GM21717 (cell line): ENCODE results near the gene BCL2L14.
"Not testable (repeated sequence)": the region's sequence is repeated elsewhere in the genome, so short reads cannot be mapped to it uniquely, and the experiment has no call there.

Experiments
- ATAC-seq: cut with Tn5 transposase; IDR thresholded peaks from one replicate; pipeline ENCODE4 v1.9.1; 2021; ENCODE audit warnings: mild to moderate bottlenecking, moderate library complexity; ENCODE audit not compliant: unreplicated experiment

The BCL2L14 gene

GRCh38 chr12:12098691-12099015, 27.9 kb downstream of the BCL2L14 start:
- no peak for ATAC-seq

DNA sequence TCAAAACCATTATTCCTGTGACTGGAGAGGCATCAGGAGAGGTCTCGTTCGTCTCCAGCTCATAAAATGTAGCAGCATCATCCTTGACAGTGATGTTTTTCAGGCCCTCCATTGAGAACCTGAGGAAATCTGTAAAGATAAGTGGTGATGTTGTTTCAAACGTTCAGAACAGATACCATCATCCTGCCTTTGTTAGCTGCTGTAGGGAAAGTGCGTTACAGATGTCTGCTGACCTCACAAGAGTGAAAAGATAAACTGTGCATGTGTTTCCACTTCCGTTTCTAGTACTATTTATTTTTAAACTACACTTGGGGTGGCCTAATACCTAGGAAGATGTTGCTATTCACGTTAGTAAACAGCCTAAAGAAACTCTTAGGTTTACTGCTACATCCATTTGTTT, 28.4 kb downstream of the BCL2L14 start:
- no peak for ATAC-seq

GRCh38 chr12:12107678-12108077, 36.9 kb downstream of the BCL2L14 start:
- ATAC-seq: no peak

- no peak for ATAC-seq
These were observed 37.8 kb downstream of the BCL2L14 start for GRCh38 chr12:12108441-12109058.

DNA sequence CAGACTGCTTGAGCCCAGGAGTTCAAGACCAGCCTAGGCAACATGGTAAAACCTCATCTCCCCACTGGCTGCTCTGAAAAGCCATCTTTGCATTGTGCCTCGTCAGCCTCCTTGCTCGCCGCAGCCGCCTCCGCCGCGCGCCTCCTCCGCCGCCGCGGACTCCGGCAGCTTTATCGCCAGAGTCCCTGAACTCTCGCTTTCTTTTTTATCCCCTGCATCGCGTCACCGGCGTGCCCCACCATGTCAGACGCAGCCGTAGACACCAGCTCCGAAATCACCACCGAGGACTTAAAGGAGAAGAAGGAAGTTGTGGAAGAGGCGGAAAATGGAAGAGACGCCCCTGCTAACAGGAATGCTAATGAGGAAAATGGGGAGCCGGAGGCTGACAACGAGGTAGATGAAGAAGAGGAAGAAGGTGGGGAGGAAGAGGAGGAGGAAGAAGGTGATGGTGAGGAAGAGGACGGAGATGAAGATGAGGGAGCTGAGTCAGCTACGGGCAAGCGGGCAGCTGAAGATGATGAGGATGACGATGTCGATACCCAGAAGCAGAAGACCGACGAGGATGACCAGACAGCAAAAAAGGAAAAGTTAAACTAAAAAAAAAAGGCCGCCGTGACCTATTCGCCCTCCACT, 40.3 kb downstream of the BCL2L14 start:
- ATAC-seq: not testable (repeated sequence)

DNA sequence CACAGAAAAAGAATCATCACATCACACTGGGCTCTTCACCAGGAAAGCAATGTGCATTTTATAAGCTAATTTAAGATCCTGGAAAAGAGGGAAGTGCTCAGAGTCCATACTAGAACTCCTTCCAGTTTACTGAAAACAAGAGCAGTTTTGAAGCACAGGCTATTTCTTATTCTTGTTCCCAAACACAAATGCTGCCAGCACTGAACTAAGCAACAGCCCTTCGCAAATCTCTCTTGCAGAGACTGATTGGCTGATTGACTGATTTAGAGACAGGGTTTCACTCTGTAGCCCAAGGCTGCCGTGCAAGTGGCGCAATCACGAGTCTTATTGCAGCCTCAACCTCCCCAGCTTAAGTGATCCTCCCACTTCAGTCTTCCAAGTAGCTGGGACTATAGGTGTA, 44.8 kb downstream of the BCL2L14 start:
- ATAC-seq: no peak

- no peak for ATAC-seq
These were observed 45.9 kb downstream of the BCL2L14 start for GRCh38 chr12:12116677-12117076.

- no peak for ATAC-seq
These were observed 50.3 kb downstream of the BCL2L14 start for GRCh38 chr12:12121061-12121460.

- ATAC-seq: no peak
These were observed 52.4 kb downstream of the BCL2L14 start for GRCh38 chr12:12123036-12123604.

- ATAC-seq: no peak
These were observed 55.8 kb downstream of the BCL2L14 start for GRCh38 chr12:12126551-12126950.

GRCh38 chr12:12127304-12127703, 56.6 kb downstream of the BCL2L14 start:
- no peak for ATAC-seq

DNA sequence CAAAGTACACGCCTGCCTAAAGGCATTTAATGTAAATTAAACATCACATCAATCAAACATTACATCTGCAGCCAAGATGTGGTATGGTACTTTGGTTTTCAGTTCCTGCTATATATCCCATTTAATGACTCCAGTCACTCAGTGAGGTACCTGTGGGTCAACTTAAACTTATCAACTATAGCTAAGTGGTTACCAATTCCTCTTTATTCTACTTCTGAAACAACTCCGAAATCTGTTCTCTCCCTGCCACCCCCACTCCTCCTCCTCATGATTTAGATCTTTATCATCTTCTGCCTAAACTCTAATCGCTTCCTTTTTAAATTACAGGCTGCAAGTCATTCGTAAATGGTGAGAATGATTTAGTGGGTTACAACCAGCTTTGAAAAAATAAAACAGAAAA, 57.9 kb downstream of the BCL2L14 start:
- ATAC-seq: no peak

GRCh38 chr12:12133259-12133658, 62.5 kb downstream of the BCL2L14 start:
- ATAC-seq: no peak

DNA sequence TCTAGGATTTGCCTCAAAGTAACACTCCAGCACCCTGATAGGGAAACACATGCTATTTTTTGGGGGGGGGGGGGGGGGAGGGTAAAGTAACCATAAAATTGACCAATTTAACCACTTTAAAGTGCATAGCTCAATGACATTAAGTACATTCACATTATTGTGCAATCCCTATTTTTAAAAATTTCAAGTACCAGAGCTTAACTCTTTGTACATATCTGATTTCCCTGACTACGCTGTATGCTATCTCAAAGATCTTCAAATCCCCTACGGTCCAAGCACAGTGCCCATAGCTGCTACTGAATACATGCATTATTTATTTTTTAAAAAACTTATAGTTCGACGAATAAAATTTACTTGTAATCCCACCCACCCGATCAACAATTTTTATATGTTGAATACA, 63.0 kb downstream of the BCL2L14 start:
- no peak for ATAC-seq

- ATAC-seq: no peak
These were observed 67.7 kb downstream of the BCL2L14 start for GRCh38 chr12:12138203-12139154.

- no peak for ATAC-seq
These were observed 70.3 kb downstream of the BCL2L14 start for GRCh38 chr12:12141000-12141399.

GRCh38 chr12:12144531-12144930, 73.8 kb downstream of the BCL2L14 start:
- not testable (repeated sequence) for ATAC-seq

DNA sequence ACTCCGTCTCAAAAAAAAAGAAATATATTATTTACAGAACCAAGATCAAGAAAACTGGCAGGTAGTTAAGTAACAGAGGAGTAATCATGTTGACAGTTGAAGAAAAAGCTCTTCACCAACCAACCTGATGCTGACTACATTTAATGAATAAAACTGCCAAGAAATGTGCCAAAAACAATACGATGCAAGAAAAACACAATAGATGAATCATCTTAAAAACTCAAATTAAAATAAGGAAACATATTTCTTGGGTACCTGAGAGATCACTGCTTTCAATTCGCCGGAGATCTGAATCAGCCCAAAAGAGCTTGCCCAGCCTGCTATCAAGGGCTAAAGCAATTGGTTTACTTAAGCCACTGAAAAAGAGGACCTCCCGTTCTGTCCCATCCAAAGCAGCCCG, 76.4 kb downstream of the BCL2L14 start:
- no peak for ATAC-seq
